K562 (cell line): ENCODE data around the gene SMARCC1. TPM values are rescaled to one million over a fixed set of nuclear protein-coding genes. Genes with fewer than 3 reads are reported as not detected.

ENCODE experiments used
- ATF7 ChIP-seq: fragments of 450-650 bp; IDR thresholded peaks from 2 replicates; pipeline ENCODE4 v1.7.1; 2014; ENCODE audit warnings: mild to moderate bottlenecking, moderate library complexity
- CBX3 ChIP-seq, 2 experiments: IDR thresholded peaks; 1 replicate in 1 of 2; 2 replicates in 1 of 2; pipeline ENCODE4 v1.6.1; 2012; ENCODE audit warnings: inconsistent platforms in 2 of 2, low read length in 2 of 2, borderline replicate concordance in 1 of 2, control low read depth in 1 of 2
- CHCHD3 ChIP-seq: fragments of 250-450 bp; sonication (Bioruptor Pico); IDR thresholded peaks from 2 replicates; pipeline ENCODE4 v2.1.2; 2022; ENCODE audit warnings: mild to moderate bottlenecking
- CLOCK ChIP-seq: fragments of 250-450 bp; sonication (Bioruptor Pico); IDR thresholded peaks from 2 replicates; pipeline ENCODE4 v1.4.0; 2020; ENCODE audit warnings: mild to moderate bottlenecking, moderate library complexity, borderline replicate concordance
- DACH1 ChIP-seq: fragments of 450-650 bp; IDR thresholded peaks from 2 replicates; pipeline ENCODE4 v1.6.1; 2018; ENCODE audit not compliant: partially characterized antibody
- E2F3 ChIP-seq: fragments of 250-450 bp; sonication (Bioruptor Pico); IDR thresholded peaks from 2 replicates; pipeline ENCODE4 v1.4.0; 2020; ENCODE audit warnings: mild to moderate bottlenecking
- ETS2 ChIP-seq: IDR thresholded peaks from 2 replicates; pipeline ENCODE4 v1.6.1; 2016; ENCODE audit warnings: borderline replicate concordance, missing genetic modification characterization, mild to moderate bottlenecking, moderate library complexity, missing compliant biosample characterization; ENCODE audit not compliant: poor library complexity, severe bottlenecking
- ETV6 ChIP-seq, 3 experiments: fragments of 150-350 bp in 1 of 3; sonication (generic) in 1 of 3; formaldehyde crosslinking in 1 of 3; IDR thresholded peaks; 2 replicates each; pipeline versions ENCODE4 v1.6.1 to v1.8.0; 2014 to 2022; ENCODE audit warnings: borderline replicate concordance in 2 of 3, low read depth in 2 of 3, antibody characterized with exemption in 1 of 3, low read length in 1 of 3, mild to moderate bottlenecking in 1 of 3, missing genetic modification reagents in 1 of 3
- FOXK1 ChIP-seq: sonication (generic); formaldehyde crosslinking; IDR thresholded peaks from 2 replicates; pipeline ENCODE4 v1.8.0; 2022; ENCODE audit warnings: missing genetic modification reagents, mild to moderate bottlenecking, borderline replicate concordance
- FOXK2 ChIP-seq, 2 experiments: fragments of 450-650 bp; IDR thresholded peaks in 1 of 2; conservative IDR thresholded peaks in 1 of 2; 2 replicates each; pipeline ENCODE4 v1.6.1; 2016; ENCODE audit warnings: low read depth in 2 of 2, mild to moderate bottlenecking in 1 of 2
- HNRNPUL1 ChIP-seq: fragments of 200-400 bp; formaldehyde crosslinking; IDR thresholded peaks from 2 replicates; pipeline ENCODE4 v1.6.1; 2017; ENCODE audit warnings: low read length
- IRF2 ChIP-seq: sonication (generic); formaldehyde crosslinking; IDR thresholded peaks from 2 replicates; pipeline ENCODE4 v1.8.1; 2022; ENCODE audit warnings: mild to moderate bottlenecking, missing genetic modification reagents
- KLF6 ChIP-seq: fragments of 250-450 bp; sonication (Bioruptor Pico); IDR thresholded peaks from 2 replicates; pipeline ENCODE4 v1.4.0; 2020; ENCODE audit warnings: mild to moderate bottlenecking, moderate library complexity, borderline replicate concordance
- L3MBTL2 ChIP-seq: fragments of 450-650 bp; IDR thresholded peaks from 2 replicates; pipeline ENCODE4 v1.6.1; 2016; ENCODE audit warnings: mild to moderate bottlenecking, moderate library complexity
- MLLT1 ChIP-seq, 2 experiments: fragments of 450-650 bp; IDR thresholded peaks; 2 replicates each; pipeline ENCODE4 v1.6.1; 2016
- NCOA6 ChIP-seq: fragments of 450-650 bp; IDR thresholded peaks from 2 replicates; pipeline ENCODE4 v1.6.1; 2017; ENCODE audit warnings: mild to moderate bottlenecking
- NFXL1 ChIP-seq: fragments of 450-650 bp; formaldehyde crosslinking; IDR thresholded peaks from 2 replicates; pipeline ENCODE4 v1.4.0; 2021; ENCODE audit warnings: mild to moderate bottlenecking
- POLR2B ChIP-seq: fragments of 450-650 bp; IDR thresholded peaks from 2 replicates; pipeline ENCODE4 v1.6.1; 2018; ENCODE audit warnings: low read depth; ENCODE audit not compliant: partially characterized antibody
- SFPQ ChIP-seq: fragments of 200-400 bp; formaldehyde crosslinking; IDR thresholded peaks from 2 replicates; pipeline ENCODE4 v1.6.1; 2017; ENCODE audit warnings: mild to moderate bottlenecking, low read depth, low read length, moderate library complexity
- THAP7 ChIP-seq: fragments of 250-450 bp; sonication (Bioruptor Pico); IDR thresholded peaks from 2 replicates; pipeline ENCODE4 v1.5.0; 2021
- ZBED1 ChIP-seq: IDR thresholded peaks from 2 replicates; pipeline ENCODE4 v1.6.1; 2014
- ZNF324 ChIP-seq: fragments of 250-450 bp; sonication (Bioruptor Pico); IDR thresholded peaks from 2 replicates; pipeline ENCODE4 v1.4.0; 2020; ENCODE audit warnings: mild to moderate bottlenecking
- polyA plus RNA-seq, 8 experiments: library from polyadenylated mRNA; depleted of rRNA in 4 of 8; stranded (reverse) in 5 of 8; unstranded in 3 of 8; fragments of >200 nt; fragmentation: Nextera tagmentation in 2 of 8; fragmentation: Illumina TruSeq in 1 of 8; extraction: Ambion mirVana in 2 of 8; extraction: Trizol in 1 of 8; gene quantifications; 2 replicates each; pipeline versions ENCODE4 v1.2.1 to v1.2.3, GENCODE V29; 2011 to 2014; ENCODE audit warnings: inconsistent platforms in 1 of 8, missing spikeins in 1 of 8
- total RNA-seq, 7 experiments: library from RNA; depleted of rRNA in 6 of 7; stranded (reverse); fragments of >200 nt in 6 of 7; fragmentation: Illumina TruSeq in 2 of 7; extraction: Trizol in 2 of 7; gene quantifications; 2 replicates each; pipeline versions ENCODE4 v1.2.1 to v1.2.3, GENCODE V29; 2011 to 2021; ENCODE audit warnings: low replicate concordance in 1 of 7

Gene SMARCC1
- total and polyA plus RNA-seq, 9 of the 15 experiments (the other 6 are each of a cell fraction or from before 2014, with no cell fraction given), result 20.7 to 199 (median 66.0) TPM

- TF ChIP-seq SFPQ (no peak), CBX3 (IDR thresholded peaks at IDR 0.05; ENCODE audit: borderline replicate concordance in 1 of 2, low read length in 2 of 2) (peak in 1 of 2 experiments; percentile 86; a peak in 1 of 3 replicates), CHCHD3 (no peak), DACH1 (no peak), ZBED1 (no peak), THAP7 (CRISPR knock-in tag) (no peak), ZNF324 (CRISPR knock-in tag) (no peak), CLOCK (CRISPR knock-in tag) (no peak), MLLT1 (IDR thresholded peaks at IDR 0.05) (no peak), ETS2 (tag) (no peak), POLR2B (peak; percentile 7), FOXK1 (no peak), FOXK2 (conservative IDR thresholded peaks at IDR 0.05 in 1 of 2, IDR thresholded peaks at IDR 0.05 in 1 of 2; ENCODE audit: low read depth in 2 of 2) (0 out of 4 replicates have a peak, but pooled peaks of 1 of the 2 experiments have one; percentile 24), NFXL1 (no peak), HNRNPUL1 (no peak), ATF7 (peak; percentile 93), L3MBTL2 (peak; percentile 83), E2F3 (no peak), NCOA6 (no peak), KLF6 (CRISPR knock-in tag) (no peak; the same call in 1 of the 2 replicates), IRF2 (CRISPR knock-in tag) (no peak), ETV6 (IDR thresholded peaks at IDR 0.05; ENCODE audit: borderline replicate concordance in 1 of 2, low read depth in 2 of 2, low read length in 1 of 2) (no peak), ETV6 (CRISPR knock-in tag; IDR thresholded peaks at IDR 0.05; ENCODE audit: borderline replicate concordance) (no peak)
Observed at GRCh38 chr3:47762233-47762632, 19.5 kb downstream of the SMARCC1 start (continued).
